HepG2 (cell line): ENCODE results near the gene FAM83G. TPM values are rescaled to one million over a fixed set of nuclear protein-coding genes. Genes with fewer than 3 reads are reported as not detected.

Experiments
- AGO1 ChIP-seq: fragments of 200-400 bp; formaldehyde crosslinking; IDR thresholded peaks from 2 replicates; pipeline ENCODE4 v1.6.1; 2017; ENCODE audit warnings: mild to moderate bottlenecking, low read depth, low read length, moderate library complexity; ENCODE audit not compliant: poor library complexity, severe bottlenecking
- CAMTA2 ChIP-seq: sonication (generic); formaldehyde crosslinking; IDR thresholded peaks from 2 replicates; pipeline ENCODE4 v1.4.0; 2020; ENCODE audit warnings: mild to moderate bottlenecking, missing genetic modification reagents, borderline replicate concordance
- HINFP ChIP-seq: sonication (generic); formaldehyde crosslinking; IDR thresholded peaks from 2 replicates; pipeline ENCODE4 v1.4.0; 2020; ENCODE audit warnings: low read depth, mild to moderate bottlenecking, missing genetic modification reagents
- HNF4A ChIP-seq: sonication (generic); formaldehyde crosslinking; IDR thresholded peaks from 2 replicates; pipeline ENCODE4 v1.4.0; 2020; ENCODE audit warnings: missing genetic modification reagents
- NCOA5 ChIP-seq: sonication (generic); formaldehyde crosslinking; IDR thresholded peaks from 2 replicates; pipeline ENCODE4 v1.4.0; 2020; ENCODE audit warnings: missing genetic modification reagents
- NPAS2 ChIP-seq: sonication (generic); formaldehyde crosslinking; IDR thresholded peaks from 2 replicates; pipeline ENCODE4 v1.8.0; 2022; ENCODE audit warnings: mild to moderate bottlenecking, missing genetic modification reagents, borderline replicate concordance
- POLR2AphosphoS2 ChIP-seq: IDR thresholded peaks from 2 replicates; pipeline ENCODE4 v1.6.1; 2011; ENCODE audit warnings: low read depth, low read length, improper control_type of control experiment
- PRMT3 ChIP-seq: sonication (generic); formaldehyde crosslinking; IDR thresholded peaks from 2 replicates; pipeline ENCODE4 v1.8.1; 2022; ENCODE audit warnings: low read depth, mild to moderate bottlenecking, moderate library complexity, missing genetic modification reagents, borderline replicate concordance
- RBM39 ChIP-seq: fragments of 200-400 bp; formaldehyde crosslinking; IDR thresholded peaks from one replicate; pipeline ENCODE4 v1.6.1; 2018; ENCODE audit warnings: antibody characterized with exemption, mild to moderate bottlenecking, low read depth, low read length; ENCODE audit not compliant: poor library complexity, severe bottlenecking
- RFX1 ChIP-seq: fragments of 450-650 bp; IDR thresholded peaks from 2 replicates; pipeline ENCODE4 v1.6.1; 2017
- SAP130 ChIP-seq: IDR thresholded peaks from 2 replicates; pipeline ENCODE4 v1.6.1; 2016; ENCODE audit warnings: low read depth
- SRSF1 ChIP-seq: fragments of 200-400 bp; formaldehyde crosslinking; optimal IDR thresholded peaks from 2 replicates; pipeline ENCODE3; 2017; ENCODE audit warnings: mild to moderate bottlenecking, low read depth, low read length, moderate library complexity
- TBP ChIP-seq: sonication (generic); formaldehyde crosslinking; IDR thresholded peaks from 2 replicates; pipeline ENCODE4 v1.5.0; 2020; ENCODE audit warnings: missing genetic modification reagents
- ZFP41 ChIP-seq: sonication (generic); formaldehyde crosslinking; IDR thresholded peaks from 2 replicates; pipeline ENCODE4 v1.4.0; 2020; ENCODE audit warnings: mild to moderate bottlenecking, missing genetic modification reagents, borderline replicate concordance
- ZNF138 ChIP-seq: sonication (generic); formaldehyde crosslinking; IDR thresholded peaks from 2 replicates; pipeline ENCODE4 v1.5.0; 2020; ENCODE audit warnings: mild to moderate bottlenecking, low read depth, missing genetic modification reagents
- ZNF232 ChIP-seq: sonication (generic); formaldehyde crosslinking; IDR thresholded peaks from 2 replicates; pipeline ENCODE4 v1.4.0; 2020; ENCODE audit warnings: missing genetic modification reagents, borderline replicate concordance
- ZNF563 ChIP-seq: sonication (generic); formaldehyde crosslinking; IDR thresholded peaks from 2 replicates; pipeline ENCODE4 v1.8.0; 2022; ENCODE audit warnings: mild to moderate bottlenecking, moderate library complexity, missing genetic modification reagents
- ZNF569 ChIP-seq: sonication (generic); formaldehyde crosslinking; IDR thresholded peaks from 2 replicates; pipeline ENCODE4 v1.5.0; 2020; ENCODE audit warnings: mild to moderate bottlenecking, missing genetic modification reagents, moderate library complexity, borderline replicate concordance
- ZNF891 ChIP-seq: sonication (generic); formaldehyde crosslinking; IDR thresholded peaks from 2 replicates; pipeline ENCODE4 v1.5.0; 2020; ENCODE audit warnings: mild to moderate bottlenecking, missing genetic modification reagents
- ZSCAN12 ChIP-seq: sonication (generic); formaldehyde crosslinking; IDR thresholded peaks from 2 replicates; pipeline ENCODE4 v1.9.0; 2021; ENCODE audit warnings: mild to moderate bottlenecking, missing genetic modification reagents
- polyA plus RNA-seq, 8 experiments: library from polyadenylated mRNA; depleted of rRNA in 3 of 8; stranded (reverse) in 7 of 8; unstranded in 1 of 8; fragments of >200 nt; fragmentation: Illumina TruSeq in 4 of 8; extraction: Trizol in 4 of 8; gene quantifications; 2 replicates each; pipeline versions ENCODE4 v1.2.1 to v1.2.3, GENCODE V29; 2011 to 2016; ENCODE audit warnings: low read depth in 4 of 8, missing spikeins in 1 of 8, mixed read lengths in 1 of 8; ENCODE audit not compliant: insufficient read depth in 1 of 8
- total RNA-seq, 5 experiments: library from RNA; depleted of rRNA; stranded (reverse); fragments of >200 nt; fragmentation: Illumina TruSeq; extraction: Trizol; gene quantifications; 2 replicates each; pipeline ENCODE4 v1.2.3, GENCODE V29; 2016; ENCODE audit warnings: low read depth in 1 of 5
- TF ChIP-seq, protein P1 (sequence below): sonication (generic); formaldehyde crosslinking; IDR thresholded peaks from 2 replicates; pipeline ENCODE4 v1.4.0; 2020; ENCODE audit warnings: low read depth, missing genetic modification reagents
- TF ChIP-seq, protein P2 (sequence below): sonication (generic); formaldehyde crosslinking; IDR thresholded peaks from 2 replicates; pipeline ENCODE4 v1.8.0; 2022; ENCODE audit warnings: missing genetic modification reagents, mild to moderate bottlenecking, inconsistent platforms, borderline replicate concordance

The FAM83G gene
- total and polyA plus RNA-seq, 2 of the 13 experiments (the other 11 are each of a cell fraction or from before 2014, with no cell fraction given): 13.7 to 18.6 TPM

DNA sequence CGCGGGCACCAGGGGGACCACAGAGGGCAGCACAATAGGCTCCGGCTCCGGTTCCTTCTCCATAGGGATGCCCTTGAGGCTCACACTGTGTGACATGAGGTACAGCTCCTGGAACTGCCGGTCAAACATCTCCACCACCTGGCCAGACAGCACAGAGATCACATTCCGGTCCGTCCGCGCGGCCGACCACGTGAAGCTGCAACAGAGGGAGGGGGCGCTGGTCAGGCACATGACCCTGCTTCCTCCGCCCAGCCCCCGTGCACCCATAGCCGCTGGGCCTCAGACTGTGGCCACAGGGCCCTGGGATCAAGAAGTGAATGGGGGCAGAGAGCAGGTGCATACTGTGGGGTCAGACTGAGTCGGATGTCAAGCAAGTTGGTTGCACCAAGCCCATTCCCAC is 25.9 kb downstream of the FAM83G start (continued):
- TF ChIP-seq, protein P1, sequence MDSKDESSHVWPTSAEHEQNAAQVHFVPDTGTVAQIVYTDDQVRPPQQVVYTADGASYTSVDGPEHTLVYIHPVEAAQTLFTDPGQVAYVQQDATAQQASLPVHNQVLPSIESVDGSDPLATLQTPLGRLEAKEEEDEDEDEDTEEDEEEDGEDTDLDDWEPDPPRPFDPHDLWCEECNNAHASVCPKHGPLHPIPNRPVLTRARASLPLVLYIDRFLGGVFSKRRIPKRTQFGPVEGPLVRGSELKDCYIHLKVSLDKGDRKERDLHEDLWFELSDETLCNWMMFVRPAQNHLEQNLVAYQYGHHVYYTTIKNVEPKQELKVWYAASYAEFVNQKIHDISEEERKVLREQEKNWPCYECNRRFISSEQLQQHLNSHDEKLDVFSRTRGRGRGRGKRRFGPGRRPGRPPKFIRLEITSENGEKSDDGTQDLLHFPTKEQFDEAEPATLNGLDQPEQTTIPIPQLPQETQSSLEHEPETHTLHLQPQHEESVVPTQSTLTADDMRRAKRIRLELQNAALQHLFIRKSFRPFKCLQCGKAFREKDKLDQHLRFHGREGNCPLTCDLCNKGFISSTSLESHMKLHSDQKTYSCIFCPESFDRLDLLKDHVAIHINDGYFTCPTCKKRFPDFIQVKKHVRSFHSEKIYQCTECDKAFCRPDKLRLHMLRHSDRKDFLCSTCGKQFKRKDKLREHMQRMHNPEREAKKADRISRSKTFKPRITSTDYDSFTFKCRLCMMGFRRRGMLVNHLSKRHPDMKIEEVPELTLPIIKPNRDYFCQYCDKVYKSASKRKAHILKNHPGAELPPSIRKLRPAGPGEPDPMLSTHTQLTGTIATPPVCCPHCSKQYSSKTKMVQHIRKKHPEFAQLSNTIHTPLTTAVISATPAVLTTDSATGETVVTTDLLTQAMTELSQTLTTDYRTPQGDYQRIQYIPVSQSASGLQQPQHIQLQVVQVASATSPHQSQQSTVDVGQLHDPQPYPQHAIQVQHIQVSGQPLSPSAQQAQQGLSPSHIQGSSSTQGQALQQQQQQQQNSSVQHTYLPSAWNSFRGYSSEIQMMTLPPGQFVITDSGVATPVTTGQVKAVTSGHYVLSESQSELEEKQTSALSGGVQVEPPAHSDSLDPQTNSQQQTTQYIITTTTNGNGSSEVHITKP (CRISPR knock-in tag): no peak
- no peak for TF ChIP-seq ZFP41 (CRISPR knock-in tag)
- TF ChIP-seq ZNF232: no peak
- TF ChIP-seq SRSF1: no peak
- TF ChIP-seq POLR2AphosphoS2: no peak
- no peak for TF ChIP-seq ZNF569
- TF ChIP-seq NPAS2 (CRISPR knock-in tag): no peak
- TF ChIP-seq CAMTA2 (CRISPR knock-in tag): no peak
- TF ChIP-seq HINFP (CRISPR knock-in tag): no peak
- TF ChIP-seq NCOA5: no peak
- no peak for TF ChIP-seq AGO1
- no peak for TF ChIP-seq PRMT3 (CRISPR knock-in tag)
- TF ChIP-seq TBP (CRISPR knock-in tag): no peak
- TF ChIP-seq ZNF891 (CRISPR knock-in tag): no peak
- peak; percentile 31; the same call in 1 of the 2 replicates for TF ChIP-seq SAP130
- TF ChIP-seq RBM39: no peak
- TF ChIP-seq, protein P2, sequence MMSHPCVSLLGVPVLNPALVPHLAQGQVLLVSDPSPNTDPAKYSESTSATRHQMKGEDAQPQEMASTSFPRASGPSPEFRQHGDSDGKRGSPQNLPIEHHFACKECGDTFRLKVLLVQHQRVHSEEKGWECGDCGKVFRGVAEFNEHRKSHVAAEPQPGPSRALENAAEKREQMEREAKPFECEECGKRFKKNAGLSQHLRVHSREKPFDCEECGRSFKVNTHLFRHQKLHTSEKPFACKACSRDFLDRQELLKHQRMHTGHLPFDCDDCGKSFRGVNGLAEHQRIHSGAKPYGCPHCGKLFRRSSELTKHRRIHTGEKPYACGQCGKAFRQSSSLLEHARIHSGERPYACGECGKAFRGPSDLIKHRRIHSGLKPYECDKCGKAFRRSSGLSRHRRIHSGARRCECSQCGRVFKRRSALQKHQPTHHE (CRISPR knock-in tag): no peak
- TF ChIP-seq HNF4A (CRISPR knock-in tag): 0 out of 2 replicates have a peak, but pooled peaks have one; percentile 7
- TF ChIP-seq ZNF563 (CRISPR knock-in tag): 0 out of 2 replicates have a peak, but pooled peaks have one; percentile 35
- no peak for TF ChIP-seq ZNF138 (CRISPR knock-in tag)
- no peak for TF ChIP-seq ZSCAN12 (CRISPR knock-in tag)
- TF ChIP-seq RFX1: no peak
